H1 (cell line): Measurements from ENCODE around the gene REEP2. TPM values are rescaled to one million over a fixed set of nuclear protein-coding genes. Genes with fewer than 3 reads are reported as not detected.

ENCODE experiments used
- KDM1A ChIP-seq: fragments of 200-600, 300-600 bp; sonication (generic); IDR thresholded peaks from 2 replicates; pipeline ENCODE4 v1.7.1; 2016; ENCODE audit warnings: mild to moderate bottlenecking, low read length, borderline replicate concordance
- YY1 ChIP-seq: IDR thresholded peaks from 2 replicates; pipeline ENCODE4 v1.6.1; 2011; ENCODE audit warnings: low read depth, mild to moderate bottlenecking, low read length
- polyA plus RNA-seq, 7 experiments: library from polyadenylated mRNA; depleted of rRNA in 3 of 7; stranded (reverse) in 5 of 7; unstranded in 2 of 7; fragments of >200 nt in 5 of 7; fragments of 200-250 nt in 2 of 7; gene quantifications; 1 replicate in 5 of 7; 2 replicates in 1 of 7; 4 replicates in 1 of 7; pipeline versions ENCODE4 v1.2.1 to v1.2.3, GENCODE V29; 2011 to 2013; ENCODE audit warnings: missing spikeins in 2 of 7, mixed read lengths in 2 of 7
- total RNA-seq: library from RNA; stranded (reverse); fragmentation: NEBNext Ultra II Directional; extraction: Animal tissue kit (Norgen Biotek cat#: 25700); gene quantifications from 2 replicates; pipeline ENCODE4 v1.2.1, GENCODE V29; 2021
- TF ChIP-seq, protein P1 (sequence below), 3 experiments: IDR thresholded peaks; 1 replicate in 2 of 3; 2 replicates in 1 of 3; pipeline versions ENCODE4 v1.5.1 to v1.6.1; 2011; ENCODE audit warnings: low read length in 3 of 3, mild to moderate bottlenecking in 3 of 3, inconsistent platforms in 2 of 3, low read depth in 1 of 3, moderate library complexity in 1 of 3; ENCODE audit not compliant: insufficient read depth in 1 of 3; ENCODE audit errors: control extremely low read depth in 1 of 3
- TF ChIP-seq, protein P2 (sequence below): IDR thresholded peaks from 2 replicates; pipeline ENCODE4 v1.6.1; 2012; ENCODE audit warnings: low read length, inconsistent platforms

The REEP2 gene
- total and polyA plus RNA-seq, 2 of the 8 experiments (the other 6 are each of a cell fraction or from before 2014, with no cell fraction given) = 26.5 to 40.2 TPM

DNA sequence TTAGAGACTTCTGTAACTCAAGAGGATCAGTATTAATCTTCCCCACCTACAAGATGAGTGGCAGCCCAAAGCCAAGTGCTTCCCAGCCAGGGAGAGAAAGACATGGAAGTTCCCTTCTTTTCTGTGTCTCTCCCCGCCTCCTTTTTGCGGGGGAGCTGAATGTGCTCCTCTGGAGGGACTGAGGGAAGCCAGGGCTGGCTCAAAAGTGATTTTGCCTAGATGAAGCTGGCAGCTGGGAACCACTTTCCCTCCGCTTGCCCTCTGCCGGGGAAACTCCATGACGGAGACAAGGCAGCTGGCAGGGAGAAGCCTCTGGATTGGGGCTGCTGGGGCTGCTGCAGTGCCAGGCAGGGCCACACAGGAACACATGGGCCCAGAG, 50.8 kb downstream of the REEP2 start (continued):
- TF ChIP-seq, protein P1, sequence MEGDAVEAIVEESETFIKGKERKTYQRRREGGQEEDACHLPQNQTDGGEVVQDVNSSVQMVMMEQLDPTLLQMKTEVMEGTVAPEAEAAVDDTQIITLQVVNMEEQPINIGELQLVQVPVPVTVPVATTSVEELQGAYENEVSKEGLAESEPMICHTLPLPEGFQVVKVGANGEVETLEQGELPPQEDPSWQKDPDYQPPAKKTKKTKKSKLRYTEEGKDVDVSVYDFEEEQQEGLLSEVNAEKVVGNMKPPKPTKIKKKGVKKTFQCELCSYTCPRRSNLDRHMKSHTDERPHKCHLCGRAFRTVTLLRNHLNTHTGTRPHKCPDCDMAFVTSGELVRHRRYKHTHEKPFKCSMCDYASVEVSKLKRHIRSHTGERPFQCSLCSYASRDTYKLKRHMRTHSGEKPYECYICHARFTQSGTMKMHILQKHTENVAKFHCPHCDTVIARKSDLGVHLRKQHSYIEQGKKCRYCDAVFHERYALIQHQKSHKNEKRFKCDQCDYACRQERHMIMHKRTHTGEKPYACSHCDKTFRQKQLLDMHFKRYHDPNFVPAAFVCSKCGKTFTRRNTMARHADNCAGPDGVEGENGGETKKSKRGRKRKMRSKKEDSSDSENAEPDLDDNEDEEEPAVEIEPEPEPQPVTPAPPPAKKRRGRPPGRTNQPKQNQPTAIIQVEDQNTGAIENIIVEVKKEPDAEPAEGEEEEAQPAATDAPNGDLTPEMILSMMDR (IDR thresholded peaks at IDR 0.05; ENCODE audit: control extremely low read depth in 1 of 3, insufficient read depth in 1 of 3, low read depth in 1 of 3, low read length in 3 of 3) = no peak
- TF ChIP-seq YY1 = no peak
- TF ChIP-seq, protein P2, sequence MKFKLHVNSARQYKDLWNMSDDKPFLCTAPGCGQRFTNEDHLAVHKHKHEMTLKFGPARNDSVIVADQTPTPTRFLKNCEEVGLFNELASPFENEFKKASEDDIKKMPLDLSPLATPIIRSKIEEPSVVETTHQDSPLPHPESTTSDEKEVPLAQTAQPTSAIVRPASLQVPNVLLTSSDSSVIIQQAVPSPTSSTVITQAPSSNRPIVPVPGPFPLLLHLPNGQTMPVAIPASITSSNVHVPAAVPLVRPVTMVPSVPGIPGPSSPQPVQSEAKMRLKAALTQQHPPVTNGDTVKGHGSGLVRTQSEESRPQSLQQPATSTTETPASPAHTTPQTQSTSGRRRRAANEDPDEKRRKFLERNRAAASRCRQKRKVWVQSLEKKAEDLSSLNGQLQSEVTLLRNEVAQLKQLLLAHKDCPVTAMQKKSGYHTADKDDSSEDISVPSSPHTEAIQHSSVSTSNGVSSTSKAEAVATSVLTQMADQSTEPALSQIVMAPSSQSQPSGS = no peak
- TF ChIP-seq KDM1A = no peak
